Stimulated activated CD8-positive, alpha-beta memory T cell treated with anti-CD3 and anti-CD28 coated beads, Interleukin-4, amount 100 ng/mL, for 24 hours (primary cell): ENCODE results near the gene CERK.

Experiments used
- DNase-seq: peaks from one replicate; pipeline ENCODE4 v3.0.0-alpha.2; 2020; ENCODE audit warnings: low read depth

Gene CERK

DNA sequence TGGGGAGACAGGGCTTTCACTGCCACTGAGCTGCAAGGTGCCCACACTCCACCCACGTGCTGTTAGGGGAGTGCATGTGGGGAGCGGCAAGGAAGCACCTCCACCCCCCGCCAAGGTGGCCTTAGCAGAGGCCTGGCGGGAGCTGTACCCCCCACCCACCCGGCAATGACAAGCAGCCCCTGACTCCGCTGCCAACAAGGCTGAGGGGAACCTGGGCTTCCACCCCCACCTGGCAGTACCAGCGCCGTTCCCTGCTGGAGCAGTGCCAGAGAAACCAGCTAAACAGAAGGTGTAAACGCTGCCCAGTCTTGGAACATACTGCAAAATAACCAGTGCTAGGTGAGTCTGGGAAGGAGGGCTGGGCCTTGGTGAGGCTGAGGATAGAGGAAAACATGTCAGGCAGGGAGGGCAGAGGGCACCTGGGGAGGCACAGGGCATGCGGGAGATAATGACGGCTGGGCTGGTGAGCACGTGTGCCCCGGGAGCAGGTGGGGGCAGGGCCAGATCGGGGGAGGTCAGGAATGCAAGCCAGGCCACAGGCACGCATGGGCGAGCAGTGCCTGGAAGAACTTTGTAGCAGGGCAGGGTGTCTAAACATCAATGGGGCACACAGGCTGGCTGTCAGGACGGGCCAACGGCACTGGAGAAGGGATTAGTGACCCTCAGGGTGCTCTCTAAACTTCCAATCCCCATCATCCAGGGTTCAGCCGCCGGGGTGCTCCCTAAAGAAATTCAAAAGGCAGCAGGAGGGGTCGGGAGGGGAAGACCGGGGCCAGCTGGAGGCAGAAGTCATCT, 6.6 kb downstream of the CERK start:
- no peak for DNase-seq

DNA sequence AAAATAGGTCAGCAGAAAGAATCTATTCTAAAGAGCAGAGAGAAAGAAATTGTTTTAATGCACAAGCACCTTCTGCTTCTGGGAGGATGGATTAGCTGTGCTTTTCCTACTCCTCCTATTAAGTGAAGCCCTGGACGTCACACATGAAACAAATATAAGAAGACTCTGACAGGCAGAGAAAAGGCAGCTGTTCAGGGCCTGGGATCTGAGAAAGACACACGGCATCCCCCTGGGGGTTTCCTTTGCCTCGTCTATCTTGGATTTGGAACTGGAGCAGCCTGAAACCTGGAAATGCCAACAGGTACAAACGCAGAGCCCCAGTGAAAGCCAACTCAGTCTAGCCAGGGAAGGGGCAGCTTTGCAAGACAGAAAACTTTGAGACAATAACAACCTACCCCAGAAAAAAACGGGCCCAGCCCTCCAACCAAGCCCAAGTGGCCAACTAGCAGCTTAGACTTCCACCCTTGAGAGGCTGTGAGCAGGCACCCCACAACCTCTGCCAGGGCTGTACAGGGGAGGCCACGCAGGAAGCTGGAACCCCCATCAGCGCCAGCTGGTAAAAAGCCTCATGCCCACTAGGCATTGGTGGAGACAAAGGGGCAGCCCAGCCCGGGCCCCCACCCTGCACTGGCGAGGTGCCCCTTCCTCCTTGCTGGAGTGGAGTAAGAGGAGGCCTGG, 7.3 kb downstream of the CERK start:
- no peak for DNase-seq

DNA sequence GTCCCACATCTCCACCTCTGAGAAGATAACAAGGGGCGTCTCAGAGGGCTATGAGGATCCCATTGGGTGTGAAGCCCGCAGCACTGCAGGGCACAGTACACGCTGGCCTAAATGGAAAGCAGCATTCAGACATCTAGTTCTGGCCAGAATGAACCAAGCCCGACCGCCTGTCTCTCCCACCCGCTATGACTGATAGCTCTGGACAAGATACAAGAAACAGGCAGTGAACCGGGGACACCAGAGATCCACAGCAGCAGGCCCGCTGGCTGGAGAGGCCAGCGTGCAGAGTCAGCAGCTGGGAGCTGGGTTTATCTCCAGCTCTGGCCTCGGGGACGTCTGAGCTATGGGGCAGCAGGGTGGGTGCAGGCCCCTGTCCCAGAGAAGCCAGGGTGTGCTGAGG, 9.6 kb downstream of the CERK start:
- no peak for DNase-seq

DNA sequence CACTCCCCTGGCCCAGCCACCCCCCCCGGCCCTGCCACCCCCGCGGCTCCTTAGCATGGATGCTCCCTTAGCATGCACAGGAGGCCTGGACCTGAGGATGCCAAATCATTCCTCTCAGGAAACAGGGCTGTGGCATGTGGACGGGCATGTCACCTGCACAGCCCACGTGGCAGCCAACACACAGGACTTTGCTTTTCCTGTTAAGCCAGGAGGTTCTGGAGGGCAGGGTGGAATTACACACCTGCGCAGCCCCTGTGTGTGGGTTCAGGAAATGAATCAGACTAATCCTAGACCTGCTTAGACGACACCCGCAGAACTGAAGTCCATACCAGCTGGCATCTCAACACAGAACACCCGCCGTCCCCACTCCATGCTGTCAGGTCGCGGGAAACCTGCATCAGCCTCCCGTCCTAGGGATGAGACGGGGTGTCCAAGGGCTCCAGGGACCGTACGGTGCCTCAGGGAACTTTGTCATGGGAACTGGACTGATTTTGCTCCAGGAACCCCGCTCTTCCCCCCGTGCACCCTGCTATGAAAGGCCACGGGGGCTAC, 10.2 kb downstream of the CERK start:
- no peak for DNase-seq

DNA sequence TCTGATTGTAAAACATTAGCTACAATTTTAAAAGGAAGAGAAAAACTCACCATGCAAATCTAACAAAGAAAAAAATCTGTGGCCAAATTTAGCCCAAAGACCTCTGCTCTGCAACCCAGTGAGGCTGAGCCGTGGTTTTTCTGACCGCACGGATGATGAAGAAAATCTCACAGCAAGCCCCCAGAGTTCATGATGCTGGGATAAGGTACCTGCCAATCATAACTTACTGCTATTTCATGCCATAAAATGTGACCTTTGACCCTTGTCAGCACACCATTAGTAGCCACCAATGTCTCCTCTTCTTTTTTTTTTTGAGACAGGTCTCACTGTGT, 11.1 kb downstream of the CERK start:
- no peak for DNase-seq

DNA sequence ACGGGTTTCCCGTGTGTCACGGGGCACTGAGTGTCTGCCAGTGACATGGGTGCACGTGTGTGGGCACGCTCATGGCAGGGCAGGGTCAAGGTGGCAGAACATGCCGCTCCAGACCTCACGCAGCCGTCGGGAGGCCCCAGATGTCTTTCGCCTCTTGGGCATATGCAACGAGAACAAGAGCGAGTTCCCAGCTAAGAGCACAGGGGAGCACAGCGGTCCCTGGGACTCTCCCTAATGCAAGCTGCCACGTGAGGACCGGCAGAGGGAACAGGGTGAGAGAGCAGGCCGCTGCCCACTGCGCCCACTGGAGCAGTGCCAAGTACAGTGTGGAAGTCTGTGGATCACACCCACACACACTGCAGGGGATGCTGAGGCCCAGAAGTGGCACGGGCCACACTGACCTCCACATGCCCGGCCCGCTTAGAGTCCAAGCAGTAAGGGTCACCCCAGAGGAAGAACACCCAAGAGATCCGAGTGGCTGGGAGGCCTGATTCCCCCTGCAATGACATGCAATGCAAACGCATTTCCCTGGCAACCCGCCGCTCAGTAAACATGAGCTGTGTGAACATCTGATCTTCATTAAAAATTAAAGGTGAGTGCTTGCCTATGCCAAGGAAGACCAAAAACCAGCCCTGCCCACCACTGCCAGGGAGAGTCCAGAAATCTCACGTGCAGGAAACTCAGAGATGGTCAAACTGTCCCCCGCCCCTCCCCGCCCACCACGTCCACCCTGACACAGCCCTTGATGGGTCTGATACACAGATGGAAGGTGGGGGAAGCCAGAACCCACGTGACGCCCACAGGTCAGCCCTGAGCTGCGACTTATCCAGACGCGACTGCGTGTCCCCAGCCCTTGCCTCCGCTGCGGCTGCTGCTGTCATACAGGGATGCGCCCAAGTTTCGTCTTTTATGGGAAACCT, 11.7 kb downstream of the CERK start:
- no peak for DNase-seq

DNA sequence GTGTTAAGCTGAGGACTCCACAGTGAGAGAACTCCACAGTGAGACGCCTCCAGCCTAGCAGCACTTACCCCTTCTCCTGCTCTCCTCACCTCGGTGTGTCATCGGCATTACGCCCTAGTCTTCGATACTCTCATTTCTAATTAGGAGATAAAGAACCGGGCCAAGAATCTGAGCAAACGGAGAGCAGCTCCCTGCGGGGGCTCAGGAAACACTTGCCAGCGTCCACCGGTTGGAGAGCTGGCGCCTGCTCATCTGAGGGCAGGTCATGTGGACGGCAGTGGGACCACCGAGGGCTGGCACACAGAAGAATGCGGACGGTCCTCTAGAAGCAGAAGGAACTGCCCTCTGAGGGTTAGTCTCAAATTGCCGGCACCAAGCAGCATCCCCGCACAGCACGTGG, 13.0 kb downstream of the CERK start:
- DNase-seq = no peak

DNA sequence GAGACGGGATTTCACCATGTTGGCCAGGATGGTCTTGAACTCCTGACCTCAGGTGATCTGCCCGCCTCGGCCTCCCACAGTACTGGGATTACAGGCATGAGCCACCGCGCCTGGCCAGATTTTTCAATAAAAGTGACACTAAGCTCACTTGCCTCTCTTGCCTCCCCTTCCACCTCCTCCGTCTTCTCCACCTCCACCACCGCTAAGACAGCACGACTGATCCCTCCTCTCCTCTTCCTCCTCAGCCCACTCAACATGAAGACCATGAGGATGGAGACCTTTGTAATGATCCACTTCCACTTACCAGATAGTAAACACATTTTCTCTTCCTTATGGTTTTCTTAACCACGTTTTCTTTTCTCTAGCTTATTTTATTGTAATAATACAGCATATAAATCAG, 14.2 kb downstream of the CERK start:
- no peak for DNase-seq

DNA sequence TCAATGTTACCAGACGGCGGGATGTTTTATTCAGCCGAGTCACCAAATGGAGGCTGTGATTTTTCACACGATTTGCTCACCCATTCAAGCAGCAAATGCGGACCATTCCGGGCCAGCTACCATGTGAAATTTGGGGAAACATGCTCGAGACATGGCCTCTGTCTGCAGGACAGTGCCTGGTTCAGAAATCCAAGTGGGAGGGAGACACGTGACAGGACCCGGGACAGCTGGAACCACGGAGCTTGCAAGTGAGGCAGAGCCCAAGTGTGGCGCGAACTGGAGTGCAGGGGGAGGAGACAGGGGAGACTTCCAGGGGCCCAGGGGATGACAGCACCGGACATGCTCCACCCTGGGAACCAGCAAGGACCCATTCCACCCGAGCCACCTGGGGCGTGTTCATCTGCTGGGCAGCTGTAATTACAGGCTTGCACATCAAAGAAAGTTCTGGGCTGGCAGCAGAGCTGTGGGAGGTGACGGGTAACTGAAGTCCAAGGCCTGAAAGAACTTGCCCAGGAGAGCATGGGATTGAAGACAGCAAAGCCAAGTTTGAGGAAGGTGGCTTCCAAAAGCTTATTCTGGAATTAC, 16.5 kb downstream of the CERK start:
- DNase-seq = no peak

DNA sequence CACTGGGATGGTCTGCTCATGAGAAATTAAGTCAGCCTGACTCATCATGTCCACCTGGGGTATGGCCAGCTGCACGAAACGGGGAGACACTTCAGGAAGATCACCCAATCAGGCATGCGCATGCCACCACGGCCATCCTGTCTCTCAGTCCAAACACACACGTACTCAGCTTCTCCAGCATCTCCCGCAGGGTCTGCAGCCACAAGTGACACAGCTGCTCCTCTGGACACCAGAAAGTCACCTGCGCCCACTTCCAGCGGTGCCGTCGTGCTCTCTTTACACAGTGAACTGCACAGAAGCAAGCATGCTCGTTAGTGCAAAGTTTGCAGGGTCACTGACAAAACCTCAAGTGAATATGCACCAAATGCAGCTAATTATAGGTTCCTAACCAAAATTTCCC, 18.1 kb downstream of the CERK start:
- no peak for DNase-seq

DNA sequence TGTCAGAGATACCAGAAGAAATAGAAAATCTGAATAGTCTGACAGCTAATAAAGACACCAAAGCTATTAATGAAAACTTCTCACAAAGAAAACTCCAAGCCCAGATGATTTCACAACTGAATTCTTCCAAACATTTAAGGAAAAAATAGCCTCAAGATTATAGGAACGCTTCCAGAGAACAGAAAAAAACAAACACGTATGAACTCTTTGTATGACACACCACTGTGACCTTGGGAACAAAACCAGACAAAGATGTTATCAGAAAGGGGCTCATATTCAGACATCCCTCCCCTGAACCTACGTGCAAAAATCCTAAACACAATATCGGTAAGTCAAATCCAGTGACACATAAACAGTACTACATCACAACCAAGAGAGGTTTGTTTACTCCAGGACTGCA, 23.5 kb downstream of the CERK start:
- DNase-seq = no peak

DNA sequence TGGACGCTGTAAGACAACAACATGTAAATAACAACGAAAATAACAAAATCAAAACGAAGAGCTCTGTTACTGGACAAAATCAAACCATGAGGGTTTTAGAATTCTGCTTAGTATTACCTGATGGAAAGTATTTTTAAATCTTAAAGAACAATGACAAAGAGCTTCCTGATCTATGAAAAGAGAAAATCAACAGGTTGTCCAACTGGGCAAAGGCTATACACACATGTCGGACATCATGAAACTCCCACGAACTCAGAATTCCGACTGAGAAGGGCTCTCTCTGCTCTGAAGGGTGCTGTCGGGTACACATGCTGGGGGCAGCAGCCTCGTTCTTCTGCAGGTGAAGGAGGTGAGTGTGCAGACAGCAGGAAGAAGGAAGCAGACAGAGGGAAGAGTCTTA, 25.8 kb downstream of the CERK start:
- DNase-seq = no peak

DNA sequence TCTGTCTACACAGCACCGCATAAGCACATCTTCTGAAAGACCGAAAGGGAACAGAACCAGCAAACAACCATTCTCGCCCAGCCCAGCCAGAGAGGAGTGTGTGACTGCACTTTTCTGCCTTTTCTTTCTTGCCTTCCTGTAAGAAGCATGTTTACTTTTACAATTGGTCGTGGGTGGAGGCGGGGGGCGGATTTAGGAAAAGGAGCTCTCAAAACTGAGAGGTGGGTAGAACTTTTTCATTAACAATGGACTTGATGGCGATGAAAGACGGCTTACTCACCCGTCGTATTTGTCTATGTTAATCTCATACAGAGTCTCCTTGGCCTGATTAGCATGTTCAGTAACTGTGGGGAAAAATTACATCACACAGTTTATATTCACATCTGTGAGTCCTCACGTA, 27.2 kb downstream of the CERK start:
- DNase-seq = no peak

DNA sequence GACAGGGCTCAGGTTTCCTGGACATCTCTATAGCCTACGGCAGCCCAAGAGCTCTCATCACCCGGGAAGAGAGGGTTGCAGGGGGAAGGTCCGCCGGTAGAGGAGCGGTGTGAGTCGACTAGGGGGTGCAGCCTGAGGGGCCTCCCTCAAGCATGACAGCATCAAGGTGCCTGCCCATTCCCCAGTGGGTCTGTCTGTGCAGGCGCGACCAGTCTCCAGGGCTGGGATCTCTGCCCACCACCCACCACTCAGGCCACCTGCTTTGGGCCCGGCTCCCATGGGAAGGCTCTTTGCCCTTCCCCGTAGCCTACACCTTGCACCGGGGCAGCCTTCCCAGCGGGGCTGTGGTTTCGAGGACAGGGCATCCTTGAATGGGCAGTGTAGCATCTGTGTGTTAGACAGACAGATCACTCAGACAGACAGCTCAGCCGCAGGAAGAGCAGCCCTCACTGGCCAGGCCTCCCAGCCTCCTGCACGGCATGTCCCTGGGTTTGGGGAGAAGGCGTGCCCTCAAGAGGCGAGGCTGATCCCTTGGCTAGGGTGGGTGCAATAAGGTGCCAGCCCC, 29.2 kb downstream of the CERK start:
- DNase-seq = no peak

DNA sequence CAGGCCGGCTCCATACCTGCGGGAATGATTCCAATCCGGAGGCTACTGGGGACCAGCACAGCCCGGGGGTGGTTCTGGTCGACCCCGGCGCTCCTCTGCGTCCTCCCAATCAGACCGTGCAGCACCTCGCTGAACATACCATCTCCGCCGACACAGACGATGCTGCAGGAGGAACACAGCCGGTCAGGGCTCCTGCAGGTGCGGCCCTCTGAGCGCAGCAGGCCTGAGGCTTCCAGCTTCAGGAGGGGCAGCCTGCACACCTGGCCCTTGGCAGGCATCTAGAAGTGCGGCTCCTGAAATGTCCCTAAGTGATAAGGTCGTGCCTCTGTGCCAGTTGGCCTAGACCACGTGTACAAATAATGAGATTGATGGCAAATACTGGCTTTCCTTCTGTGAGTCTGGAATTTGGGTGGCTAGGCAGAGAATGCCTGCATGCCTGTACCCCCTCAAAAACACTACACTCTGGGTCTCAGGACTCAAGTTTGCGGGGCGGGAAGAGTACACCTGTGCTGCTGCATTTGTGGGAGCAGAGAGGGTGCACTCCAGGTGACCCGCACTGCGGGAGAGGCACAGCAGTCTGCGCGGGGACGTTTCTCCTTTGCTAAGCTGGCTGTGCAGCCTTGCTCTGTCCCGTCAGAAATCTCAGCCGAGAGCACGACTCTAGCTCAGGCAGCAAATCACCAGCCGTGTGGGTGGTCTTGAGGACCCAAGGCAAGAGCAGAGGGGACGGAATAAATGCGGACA, 30.1 kb downstream of the CERK start:
- no peak for DNase-seq

DNA sequence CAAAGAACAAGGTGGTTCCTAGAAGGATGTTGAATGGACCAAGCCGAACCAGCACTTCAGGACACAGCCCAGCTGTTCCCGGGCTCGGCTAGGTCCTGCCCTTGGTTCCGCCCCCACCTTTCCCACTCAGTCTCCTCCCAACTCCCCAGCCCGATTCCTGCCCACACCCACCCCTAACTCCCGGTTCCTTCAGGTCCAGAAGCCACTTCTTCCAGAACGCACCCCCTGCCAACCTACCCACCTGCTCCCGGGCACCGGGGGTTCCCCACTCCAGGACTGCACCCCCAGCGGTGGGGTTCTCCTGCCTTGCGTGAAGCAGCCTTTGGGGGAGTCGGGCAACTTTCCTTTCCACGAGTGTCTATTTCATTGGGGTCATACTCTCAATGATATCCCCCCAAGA, 30.7 kb downstream of the CERK start:
- no peak for DNase-seq

DNA sequence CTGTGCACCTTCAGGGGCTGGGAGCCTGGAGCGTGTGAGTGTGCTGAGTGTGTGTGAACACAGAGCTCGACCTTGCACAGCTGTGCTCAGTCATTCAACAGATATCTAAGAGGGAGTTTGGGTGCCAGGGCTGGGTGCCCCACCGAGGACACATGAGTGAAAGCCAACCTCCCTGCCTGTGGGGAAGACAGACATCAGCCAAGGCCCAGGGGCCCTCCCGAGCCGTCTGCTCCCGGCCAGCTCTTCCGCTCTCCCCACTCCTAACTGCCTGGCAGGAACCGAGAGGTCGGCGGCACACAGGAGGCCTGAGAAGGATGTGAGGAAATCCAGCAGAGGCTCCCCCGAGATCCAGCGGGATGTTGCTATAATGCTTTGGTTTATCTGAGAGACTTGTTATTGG, 32.0 kb downstream of the CERK start:
- DNase-seq = no peak

DNA sequence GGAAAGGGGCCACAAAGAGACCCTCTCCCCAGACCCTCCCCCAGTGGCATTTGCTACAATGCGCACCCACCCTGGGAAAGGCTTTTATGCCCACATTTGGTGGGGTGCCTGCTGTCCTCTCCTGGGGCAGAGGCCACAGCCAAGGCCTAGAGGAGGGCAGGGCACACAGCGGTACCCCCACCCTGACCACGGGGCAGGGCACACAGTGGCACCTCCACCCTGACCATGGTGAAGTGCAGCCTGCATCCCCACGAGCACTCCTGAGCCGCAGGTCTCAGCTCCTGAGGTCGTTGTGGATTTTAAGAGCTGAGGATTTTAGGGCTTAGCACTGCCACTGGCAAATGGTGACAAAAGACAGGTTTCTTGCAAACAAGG, 34.1 kb downstream of the CERK start:
- DNase-seq = no peak

DNA sequence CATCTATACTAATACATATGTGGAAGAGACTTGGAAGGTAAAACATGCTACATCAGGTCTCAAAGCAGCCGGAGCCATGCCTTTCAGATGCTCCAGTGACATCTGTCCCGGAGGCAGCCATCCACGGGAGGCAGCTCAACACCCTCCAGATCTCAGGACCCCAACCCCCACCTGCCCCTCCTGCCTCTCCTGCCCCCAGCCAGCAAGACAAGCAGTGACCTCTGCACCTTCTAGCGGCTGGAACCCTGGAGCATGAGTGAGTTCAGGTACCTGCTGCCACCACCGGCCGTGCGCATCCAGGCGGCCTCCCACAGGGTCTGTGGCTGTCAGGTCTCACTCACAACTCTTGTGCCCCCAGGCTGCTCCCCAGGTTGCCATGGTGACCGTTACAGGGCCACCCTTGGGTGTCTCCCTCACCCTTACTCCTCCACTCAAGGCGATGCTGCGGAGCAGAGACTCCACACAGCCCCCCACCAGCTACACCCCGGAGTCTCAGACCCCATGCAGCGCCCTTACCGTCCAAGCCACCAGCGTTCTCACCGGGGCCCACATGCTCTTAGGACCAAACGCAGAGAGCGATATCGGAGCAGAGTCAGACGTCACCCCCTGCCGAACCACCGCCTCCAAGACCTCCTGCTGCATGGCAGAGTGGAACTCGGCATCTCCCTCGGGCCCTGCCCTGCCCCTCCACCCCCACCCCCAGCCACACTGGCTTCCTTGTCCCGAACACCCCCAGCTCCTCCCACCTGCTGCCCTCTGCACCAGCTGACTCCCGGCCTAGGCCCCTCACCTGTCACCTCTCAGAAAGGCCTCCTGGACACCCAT, 34.7 kb downstream of the CERK start:
- DNase-seq = no peak

DNA sequence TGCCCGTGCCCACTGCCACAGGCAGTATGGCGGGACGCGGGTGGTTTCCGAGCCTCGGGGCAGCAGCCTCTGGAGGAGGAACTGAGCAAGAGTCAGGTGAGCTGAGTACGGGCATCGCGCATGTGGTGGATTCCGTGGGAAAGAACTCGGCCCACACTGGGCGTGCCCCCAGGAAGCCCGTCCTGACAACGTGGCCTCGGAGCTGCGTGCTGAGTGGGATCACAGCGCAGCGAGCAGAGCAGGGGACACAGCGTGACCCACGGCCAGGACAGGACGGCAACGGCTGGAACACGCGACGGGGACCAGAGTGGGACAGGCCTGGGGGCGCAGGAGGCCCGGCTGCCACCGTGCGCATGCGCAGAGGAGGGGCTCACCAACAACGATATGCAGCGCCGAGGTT, 36.8 kb downstream of the CERK start:
- DNase-seq = no peak
